GM19395 (cell line): ENCODE data around the gene DBF4.
"Not testable (repeated sequence)": the region's sequence is repeated elsewhere in the genome, so short reads cannot be mapped to it uniquely, and the experiment has no call there.

Experiments
- ATAC-seq: cut with Tn5 transposase; IDR thresholded peaks from one replicate; pipeline ENCODE4 v1.9.1; 2021; ENCODE audit warnings: mild to moderate bottlenecking, moderate library complexity; ENCODE audit not compliant: unreplicated experiment

The DBF4 gene, protein sequence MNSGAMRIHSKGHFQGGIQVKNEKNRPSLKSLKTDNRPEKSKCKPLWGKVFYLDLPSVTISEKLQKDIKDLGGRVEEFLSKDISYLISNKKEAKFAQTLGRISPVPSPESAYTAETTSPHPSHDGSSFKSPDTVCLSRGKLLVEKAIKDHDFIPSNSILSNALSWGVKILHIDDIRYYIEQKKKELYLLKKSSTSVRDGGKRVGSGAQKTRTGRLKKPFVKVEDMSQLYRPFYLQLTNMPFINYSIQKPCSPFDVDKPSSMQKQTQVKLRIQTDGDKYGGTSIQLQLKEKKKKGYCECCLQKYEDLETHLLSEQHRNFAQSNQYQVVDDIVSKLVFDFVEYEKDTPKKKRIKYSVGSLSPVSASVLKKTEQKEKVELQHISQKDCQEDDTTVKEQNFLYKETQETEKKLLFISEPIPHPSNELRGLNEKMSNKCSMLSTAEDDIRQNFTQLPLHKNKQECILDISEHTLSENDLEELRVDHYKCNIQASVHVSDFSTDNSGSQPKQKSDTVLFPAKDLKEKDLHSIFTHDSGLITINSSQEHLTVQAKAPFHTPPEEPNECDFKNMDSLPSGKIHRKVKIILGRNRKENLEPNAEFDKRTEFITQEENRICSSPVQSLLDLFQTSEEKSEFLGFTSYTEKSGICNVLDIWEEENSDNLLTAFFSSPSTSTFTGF

DNA sequence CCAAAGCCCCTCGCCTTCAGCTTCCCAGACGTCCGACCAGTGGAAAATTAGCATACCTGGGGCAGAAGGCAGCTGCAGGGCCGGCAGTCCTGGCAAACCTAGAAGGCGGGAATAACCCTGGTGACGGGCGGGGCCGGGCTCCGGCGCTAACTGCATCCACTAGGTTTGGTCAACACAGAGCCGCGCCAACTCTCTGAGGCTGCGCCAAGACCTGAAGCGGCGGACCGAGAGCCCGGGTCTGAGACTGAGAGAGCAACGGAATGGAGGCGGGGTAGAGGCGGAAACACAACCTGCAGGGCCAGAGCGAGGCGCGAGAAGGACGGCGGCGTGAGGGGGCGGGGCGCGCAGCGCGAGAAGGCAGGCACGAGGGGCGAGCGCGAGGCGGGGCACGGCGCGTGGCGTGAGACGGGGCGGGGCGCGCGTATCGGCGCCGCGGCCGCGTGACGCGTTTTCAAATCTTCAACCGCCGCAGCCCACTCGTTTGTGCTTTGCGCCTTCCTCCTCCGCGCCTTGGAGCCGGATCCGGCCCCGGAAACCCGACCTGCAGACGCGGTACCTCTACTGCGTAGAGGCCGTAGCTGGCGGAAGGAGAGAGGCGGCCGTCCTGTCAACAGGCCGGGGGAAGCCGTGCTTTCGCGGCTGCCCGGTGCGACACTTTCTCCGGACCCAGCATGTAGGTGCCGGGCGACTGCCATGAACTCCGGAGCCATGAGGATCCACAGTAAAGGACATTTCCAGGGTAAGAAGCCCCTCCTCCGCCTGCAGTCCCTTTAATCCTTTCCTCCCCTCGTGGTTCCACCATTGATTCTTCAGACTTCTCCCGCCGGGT is at the start of gene DBF4, which contains the start of gene SLC25A40:
DBF4 (plus strand) TSS at position 454 of the 829 bp plus-strand sequence; CDS start at position 694, 240 bp downstream.
SLC25A40 (minus strand) TSS at position 321 of the 829 bp plus-strand sequence. CDS start 17,633 bp downstream, outside the sequence.
- peak; percentile 90 for ATAC-seq

DNA sequence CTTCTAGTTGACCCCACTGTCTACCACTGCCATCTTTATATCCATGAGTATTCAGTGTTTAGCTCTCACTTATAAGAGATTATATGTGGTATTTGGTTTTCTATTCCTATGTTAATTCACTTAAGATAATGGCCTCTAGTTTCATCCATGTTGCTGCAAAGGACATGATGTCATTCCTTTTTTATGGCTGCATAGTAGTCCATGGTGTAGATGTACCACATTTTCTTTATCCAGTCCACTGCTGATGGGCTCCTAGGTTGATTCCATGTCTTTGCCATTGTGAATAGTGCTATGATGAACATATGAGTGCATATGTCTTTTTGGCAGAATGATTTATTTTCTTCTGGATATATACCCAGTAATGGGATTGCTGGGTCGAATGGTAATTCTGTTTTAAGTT is 47.9 kb upstream of the DBF4 start:
- not testable (repeated sequence) for ATAC-seq

DNA sequence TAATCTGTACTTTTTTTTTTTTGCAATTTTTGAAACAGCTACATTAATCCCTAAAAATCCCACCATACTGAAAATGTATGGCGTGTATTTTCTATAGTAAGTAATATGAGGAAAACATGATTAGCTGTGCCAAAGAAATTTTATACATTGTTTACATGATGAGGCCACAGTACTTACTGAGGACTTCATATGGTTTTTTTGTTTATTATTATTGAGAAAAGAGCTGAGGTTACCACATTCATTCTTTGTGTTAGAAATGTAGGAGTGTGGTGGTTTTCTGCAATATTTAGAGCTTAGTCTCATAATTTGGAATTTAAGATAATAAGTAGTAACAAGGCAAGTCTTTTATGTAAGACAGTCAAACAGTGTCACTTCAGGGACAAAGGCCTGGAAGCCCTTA is 45.2 kb upstream of the DBF4 start:
- no peak for ATAC-seq

DNA sequence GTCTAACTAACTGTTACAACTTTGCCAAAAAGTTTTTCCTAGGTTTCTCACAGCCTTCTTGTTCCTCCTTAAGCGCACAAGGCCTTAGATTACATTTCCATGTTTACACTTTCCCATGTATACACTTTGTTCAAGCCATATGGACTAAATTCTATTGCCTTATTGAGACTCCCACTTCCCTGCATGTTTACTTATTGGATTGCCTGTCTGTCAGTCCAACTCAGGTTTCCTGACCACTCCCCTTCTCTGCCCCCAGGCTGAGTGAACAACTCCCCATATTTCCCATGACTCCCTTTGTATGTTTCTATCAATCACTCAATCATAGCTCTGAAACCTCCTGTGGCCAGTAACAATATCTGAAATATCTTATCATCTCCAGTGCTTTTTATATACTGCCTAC is 43.2 kb upstream of the DBF4 start:
- no peak for ATAC-seq

DNA sequence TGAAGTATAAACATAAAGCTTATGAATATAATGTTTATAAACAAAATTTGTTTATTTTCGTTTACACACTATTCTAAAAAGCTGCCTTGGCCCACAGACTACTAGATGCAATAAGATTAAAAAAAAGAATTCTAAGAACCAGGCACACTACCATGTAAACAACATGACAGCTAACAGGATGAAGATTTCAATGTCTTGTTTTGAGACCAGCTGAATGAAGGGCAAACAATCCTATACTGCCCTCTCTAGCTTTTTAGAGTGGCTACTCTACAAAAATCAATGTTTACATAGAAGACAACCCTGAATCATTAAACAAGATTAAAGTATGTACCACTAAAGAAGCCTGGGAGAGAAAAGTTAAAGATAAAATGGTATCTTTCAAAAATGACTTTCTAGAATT is 38.7 kb upstream of the DBF4 start:
- ATAC-seq, result no peak

DNA sequence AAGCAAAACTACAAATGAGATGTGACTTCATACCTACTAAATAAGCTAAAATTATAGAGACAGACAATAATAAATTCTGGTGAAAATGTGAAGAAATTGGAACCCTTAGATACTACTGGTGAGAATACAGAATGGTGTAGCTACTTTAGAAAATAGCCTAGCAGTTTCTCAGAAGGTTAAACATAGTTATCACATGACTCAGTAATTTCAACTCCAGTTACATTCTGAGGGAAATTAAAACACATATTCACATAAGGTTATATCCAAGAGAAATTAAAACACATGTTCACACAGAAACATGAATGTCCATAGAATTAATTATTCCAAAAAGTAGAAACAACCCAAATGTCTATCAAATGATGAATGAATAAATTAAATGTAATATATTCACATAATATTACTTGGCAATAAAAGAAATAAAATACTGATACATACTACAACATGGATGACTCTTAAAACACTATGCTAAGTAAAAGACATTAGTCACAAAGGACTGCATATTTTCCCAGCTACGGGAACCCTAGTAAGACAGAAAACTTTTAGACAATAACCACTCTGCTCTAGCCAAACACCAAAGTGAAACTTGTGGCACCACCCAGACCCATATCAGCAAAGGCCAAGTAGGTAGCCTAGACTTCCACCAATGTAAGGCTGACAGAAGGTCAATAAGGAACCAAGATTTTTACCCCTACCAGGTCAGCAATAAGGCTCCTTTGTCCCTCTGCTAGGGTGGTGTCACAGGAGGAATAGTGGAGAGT is 25.3 kb upstream of the DBF4 start:
- no peak for ATAC-seq

DNA sequence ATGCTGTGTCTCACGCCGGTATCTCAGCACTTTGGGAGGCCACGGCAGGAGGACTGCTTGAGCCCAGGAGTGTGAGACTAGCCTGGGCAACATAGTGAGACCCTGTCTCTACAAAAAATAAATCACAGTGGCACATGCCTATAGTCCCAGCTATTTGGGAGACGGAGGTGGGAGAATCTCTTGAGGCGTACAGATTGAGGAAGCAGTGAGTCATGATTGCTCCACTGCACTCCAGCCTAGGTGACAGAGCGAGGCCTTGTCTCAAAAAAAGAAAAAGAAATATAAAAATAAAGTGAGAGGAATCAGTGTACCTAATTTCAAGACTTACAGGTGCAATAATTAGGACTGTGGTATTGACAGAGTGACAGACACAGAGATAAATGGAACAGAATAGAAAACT is 24.0 kb upstream of the DBF4 start:
- ATAC-seq, result no peak

DNA sequence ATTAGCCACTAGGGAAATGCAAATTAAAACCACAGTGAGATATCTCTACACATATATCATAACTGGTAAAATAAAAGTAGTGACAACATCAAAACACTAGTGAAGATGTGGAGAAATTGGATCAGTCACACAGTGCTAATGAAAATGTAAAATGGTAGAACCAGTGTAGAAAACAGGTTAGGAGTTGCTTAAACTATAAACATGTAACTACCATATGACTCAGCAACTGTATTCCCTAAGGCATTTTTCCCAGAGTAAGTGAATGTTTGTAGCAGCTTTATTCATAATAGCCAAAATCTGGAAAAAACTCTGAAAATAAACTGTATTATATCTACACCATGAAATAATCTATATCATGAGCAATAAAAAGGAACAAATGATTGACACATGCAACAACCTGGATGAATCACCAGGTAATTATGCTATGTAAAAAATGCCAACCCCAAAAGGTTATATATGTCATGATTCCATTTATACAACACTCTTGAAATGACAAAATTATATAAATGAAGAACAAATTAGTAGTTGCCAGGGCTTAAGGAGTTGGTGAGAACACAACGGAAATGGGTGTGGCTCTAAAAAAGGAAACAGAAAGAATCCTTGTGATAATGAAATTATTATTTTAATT is 22.9 kb upstream of the DBF4 start:
- ATAC-seq, result no peak

DNA sequence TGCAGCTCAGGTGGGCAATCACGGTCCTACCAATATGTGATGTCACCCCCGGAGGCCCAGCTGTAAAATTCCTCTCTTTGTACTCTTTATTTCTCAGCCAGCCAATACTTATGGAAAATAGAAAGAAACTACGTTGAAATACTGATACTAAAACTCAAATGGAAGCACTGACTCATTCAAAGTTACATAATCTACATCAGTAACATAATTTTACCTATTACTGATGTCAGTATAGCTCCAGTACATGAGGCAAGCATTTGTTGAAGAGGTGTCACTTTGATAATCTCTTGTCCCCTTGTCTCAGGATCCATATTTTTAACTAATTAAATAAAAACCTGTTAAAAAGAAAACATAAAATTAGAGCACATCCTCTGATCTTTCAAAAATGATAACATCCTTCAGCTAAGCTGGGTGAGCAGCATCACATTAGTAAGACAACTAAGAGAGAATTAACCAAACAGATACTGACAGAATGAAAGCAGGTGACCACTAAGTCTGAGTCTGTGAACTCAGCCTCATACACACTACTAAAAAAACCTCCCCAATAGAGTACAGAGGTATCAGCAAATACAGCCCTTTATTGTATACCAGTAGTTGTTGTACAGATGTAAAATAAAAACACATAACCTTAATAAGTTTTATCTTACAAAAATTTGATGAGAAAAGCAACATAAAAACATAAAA is 17.7 kb upstream of the DBF4 start:
- no peak for ATAC-seq

DNA sequence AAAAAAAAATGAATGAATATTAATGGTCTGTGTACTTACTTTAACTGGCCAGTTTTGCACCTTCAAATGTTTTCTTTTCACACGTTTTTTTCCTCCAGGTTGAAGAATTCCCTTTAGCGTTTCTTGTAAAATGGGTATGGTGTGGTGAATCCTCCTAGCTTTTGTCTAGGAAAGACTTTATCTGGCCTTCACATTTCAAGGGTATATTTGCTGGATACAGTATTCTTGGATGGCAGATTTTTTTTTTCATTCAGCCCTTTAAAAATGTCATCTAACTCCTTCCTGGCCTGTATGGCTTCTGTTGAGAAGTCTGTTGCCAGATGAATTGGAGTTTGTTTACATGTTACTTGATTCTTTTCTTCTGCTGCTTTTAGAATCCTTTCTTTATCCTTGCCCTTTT is 10.2 kb upstream of the DBF4 start:
- ATAC-seq, result no peak

DNA sequence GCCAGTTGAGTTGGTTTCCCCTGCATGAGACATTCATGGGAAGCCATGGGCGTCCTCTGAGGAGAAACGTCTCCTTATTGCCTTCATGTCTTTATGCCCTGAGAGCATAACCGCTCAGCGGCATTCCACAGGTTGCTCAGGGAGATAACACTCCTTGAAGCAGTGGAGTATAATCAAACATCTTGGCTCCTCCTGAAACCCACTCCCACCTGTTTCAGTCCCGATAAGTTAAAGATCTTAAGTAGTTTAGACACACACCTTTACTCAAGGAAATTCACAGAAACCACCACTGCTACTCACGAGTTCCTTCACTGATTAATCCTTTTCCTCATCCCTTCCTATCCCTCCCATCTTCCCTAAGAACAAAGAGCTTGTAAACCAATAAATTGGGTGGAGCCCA is 9.8 kb upstream of the DBF4 start:
- ATAC-seq, result not testable (repeated sequence)

DNA sequence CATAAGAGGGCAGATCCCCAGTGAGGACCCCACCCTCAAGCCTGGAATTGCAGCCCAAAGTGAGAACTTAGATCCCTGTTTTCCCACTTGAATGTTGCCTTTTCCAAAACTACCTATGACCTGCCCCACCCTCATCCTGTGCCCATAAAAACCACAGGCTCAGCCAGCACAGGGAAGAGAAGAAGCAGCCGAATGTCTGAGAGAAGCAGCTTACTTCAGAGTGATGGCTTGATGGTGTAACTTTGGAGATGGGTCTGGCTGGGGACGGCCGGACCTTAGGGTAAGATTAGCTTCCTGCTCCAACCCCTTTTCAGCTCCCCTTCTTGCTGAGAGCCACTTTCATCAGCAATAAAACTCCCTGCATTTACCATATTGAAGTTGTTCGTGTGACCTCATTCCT is 5.8 kb upstream of the DBF4 start:
- ATAC-seq, result no peak

DNA sequence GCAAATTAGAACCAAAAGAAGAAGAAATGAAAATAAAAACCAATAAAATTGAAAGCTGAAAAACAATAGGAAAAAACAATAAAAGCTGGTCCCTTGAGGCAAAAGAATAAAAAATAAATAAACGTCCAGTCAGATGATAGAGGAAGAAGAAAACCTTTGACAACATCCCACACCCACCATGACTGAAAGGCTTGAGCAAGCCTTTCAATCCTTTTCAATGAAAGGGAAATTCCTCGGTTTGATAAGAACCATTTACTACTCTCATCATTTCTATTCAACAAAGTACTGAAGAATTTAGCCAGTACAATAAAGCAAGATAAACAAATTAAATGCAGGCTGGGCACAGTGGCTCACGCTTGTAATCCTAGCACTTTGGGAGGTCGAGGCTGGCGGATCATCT is 3.9 kb upstream of the DBF4 start:
- ATAC-seq, result no peak

DNA sequence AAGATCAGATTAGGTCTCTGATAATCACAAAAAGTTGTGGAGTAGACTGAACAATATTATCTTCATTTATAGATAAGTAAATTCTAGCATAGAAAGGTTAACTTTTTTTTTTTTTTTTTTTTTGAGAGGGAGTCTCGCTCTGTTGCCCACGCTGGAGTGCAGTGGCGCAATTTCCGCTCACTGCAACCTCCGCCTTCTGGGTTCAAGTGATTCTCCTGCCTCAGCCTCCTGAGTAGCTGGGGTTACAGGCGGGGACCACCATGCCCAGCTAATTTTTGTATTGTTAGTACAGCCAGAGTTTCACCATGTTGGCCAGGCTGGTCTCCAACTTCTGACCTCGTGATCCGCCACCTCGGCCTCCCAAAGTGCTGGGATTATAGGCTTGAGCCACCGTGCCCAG is 3.0 kb upstream of the DBF4 start:
- ATAC-seq, result not testable (repeated sequence)

DNA sequence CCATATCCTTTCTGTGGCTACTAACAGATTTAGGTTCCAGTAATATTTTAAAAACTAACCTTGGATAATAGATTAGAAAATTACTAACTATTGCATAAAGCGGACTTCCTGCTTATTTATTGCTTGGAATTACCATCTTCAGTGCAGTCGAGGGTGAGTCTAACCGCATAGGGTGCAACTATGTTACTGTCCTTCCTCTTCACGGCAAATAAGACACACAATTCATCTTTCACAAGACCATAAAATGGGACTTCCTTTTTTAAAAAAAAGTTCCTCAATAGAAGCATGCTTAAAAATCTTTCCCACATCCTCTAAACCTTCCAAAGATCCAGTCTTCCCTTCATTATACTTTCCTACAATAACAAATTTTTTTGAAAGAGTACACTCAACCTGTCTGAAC is 2.2 kb upstream of the DBF4 start:
- ATAC-seq, result no peak

DNA sequence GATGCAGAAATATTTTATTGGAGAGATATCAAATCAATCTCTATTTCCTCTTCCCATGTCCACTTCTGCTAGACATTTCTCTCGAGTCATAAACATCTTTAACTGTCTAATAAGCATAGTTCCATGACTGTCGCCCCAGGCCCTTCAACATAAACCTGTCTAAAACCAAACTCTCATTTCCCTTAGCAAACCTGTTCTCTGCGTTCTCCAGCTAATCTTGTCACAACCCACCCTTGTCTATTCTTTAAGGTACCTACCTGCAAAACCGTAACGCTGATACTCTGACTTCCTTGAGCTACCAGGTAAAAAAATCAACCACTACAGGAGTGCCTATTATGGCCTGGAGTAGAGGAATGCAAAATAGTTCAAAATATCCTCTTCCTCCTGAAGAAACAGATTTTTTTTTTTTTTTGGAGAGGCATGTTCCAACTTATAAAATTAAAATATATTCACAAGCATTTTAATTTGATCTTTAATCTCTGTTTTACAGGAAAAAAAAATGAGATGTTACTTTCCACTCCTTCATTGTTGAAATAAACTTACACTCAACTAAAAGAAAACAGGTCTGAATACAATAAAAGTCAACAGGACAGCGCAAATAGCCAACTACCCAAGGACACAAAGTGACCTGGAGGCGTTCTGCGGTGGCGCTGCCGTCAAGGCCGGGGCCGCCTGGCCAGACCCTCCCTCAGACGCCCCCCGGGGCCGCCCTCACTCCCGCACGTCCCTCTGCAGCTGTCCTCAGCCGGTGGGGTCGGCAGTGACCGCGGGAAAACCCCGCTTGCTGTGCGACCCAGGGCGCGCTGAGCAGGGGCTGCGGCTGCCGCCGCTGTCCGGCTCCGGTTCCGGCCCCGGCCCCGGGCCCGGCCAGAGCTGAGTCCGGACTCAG is 898 bp upstream of the DBF4 start:
- ATAC-seq, result peak; percentile 19

DNA sequence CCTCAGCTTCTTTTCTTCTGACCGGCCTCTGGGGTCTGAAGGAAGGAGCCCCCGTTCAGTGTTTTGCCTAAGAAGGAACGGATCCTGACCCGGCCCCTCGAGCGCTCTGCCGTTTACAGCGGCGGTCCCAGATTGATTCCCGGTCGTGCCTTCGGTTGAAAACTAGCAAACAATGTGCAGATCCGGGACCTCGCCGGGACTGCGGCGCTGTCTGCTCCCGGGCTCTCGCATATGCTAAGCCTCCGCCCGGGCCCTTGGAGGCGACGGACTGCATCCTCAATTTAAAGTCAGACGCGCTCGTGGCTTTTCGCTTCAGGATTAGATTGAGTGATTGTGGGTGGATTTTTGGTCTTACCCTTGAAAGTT is 559 bp downstream of the DBF4 start:
- ATAC-seq, result peak; percentile 8

DNA sequence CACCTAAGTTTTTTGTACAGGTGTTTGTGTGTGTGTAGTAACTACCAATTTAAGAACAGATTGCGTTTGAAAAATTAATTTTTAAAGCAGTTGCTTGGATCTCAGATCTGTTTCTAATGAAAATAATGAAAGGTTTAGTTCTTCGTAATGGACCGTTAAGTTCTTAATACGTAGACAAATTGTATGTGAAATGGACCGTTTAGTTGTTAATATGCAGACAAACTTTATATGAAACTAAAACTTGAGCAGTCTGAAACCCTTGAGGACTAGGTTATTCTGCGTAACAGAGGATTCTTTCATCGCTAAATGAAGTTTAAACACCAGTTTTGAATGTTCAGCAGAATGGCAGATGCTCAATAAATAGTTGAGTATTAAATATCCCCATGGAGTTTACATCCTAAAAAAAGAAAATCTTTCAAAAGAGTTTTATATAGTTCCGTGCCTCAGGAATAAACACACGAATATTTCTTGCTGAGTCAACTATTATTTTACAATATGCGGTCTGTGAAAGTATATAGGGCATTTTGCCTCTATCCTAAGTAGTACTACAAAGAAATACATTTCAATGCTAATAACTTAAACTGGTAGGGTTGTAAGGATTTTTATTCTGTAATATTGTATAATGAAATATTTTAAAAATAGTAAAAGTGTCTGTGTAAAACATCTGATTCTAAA is 1.2 kb downstream of the DBF4 start:
- ATAC-seq, result no peak
